GM12872 (cell line): ENCODE data around the gene PDX1.

ENCODE experiments used
- CTCF ChIP-seq: IDR thresholded peaks from 3 replicates; pipeline ENCODE4 v1.5.1; 2011; ENCODE audit warnings: low read depth, mild to moderate bottlenecking, low read length, moderate library complexity; ENCODE audit not compliant: insufficient read depth

PDX1 gene

GRCh38 chr13:27953676-27954405, 34.0 kb downstream of the PDX1 start:
- peak; percentile 92 for TF ChIP-seq CTCF

- no peak for TF ChIP-seq CTCF
These were observed 34.6 kb downstream of the PDX1 start for GRCh38 chr13:27954406-27954851.

GRCh38 chr13:27955014-27955591, 35.3 kb downstream of the PDX1 start:
- no peak for TF ChIP-seq CTCF

GRCh38 chr13:27956576-27957300, 36.9 kb downstream of the PDX1 start:
- no peak for TF ChIP-seq CTCF

- no peak for TF ChIP-seq CTCF
These were observed 40.2 kb downstream of the PDX1 start for GRCh38 chr13:27959976-27960361.

GRCh38 chr13:27960362-27961226, 40.8 kb downstream of the PDX1 start:
- peak; percentile 64 for TF ChIP-seq CTCF
